ENCODE measurements around the gene GOLGA6L7. TPM values are rescaled to one million over a fixed set of nuclear protein-coding genes. Genes with fewer than 3 reads are reported as not detected.
A peak's percentile ranks its signal among the peaks of the same experiment; 100 is the strongest.

The GOLGA6L7 gene
- total and polyA plus RNA-seq, 2 of the 8 experiments (the other 6 are each of a cell fraction or from before 2014, with no cell fraction given) = not detected

- H3K27me3 ChIP-seq (replicated peaks in 1 of 4; ENCODE audit: control insufficient read depth in 3 of 4, extremely low read depth in 1 of 4, insufficient read depth in 3 of 4, low read length in 3 of 4) = peaks cover 0 to 13% (median 4%) of the 10 kb centered on the region in 4 experiments; a peak in 4 of 7 replicates
- ChIA-PET POLR2A (ENCODE audit: partially characterized antibody) (interaction anchor here (1.8 kb wide), 1 partner anchor 10 kb away, joined by 7 read pairs; the partner anchor contains the start of gene APBA2), CTCF (ENCODE audit: partially characterized antibody) (interaction anchor here (0.6 to 1.3 kb wide), 6 partner anchors 9 to 147 kb away, joined by 3 to 5 read pairs (median 3); no protein-coding TSS in a partner anchor)
- no peaks in the 10 kb centered on the region for H3K9me3 ChIP-seq (ENCODE audit: insufficient read depth in 2 of 2, low read depth in 1 of 2, low read length in 1 of 2)
- no peak overlapping the region for H3K4ac ChIP-seq (replicated peaks; ENCODE audit: insufficient read length, low read depth, low read length)
- H3K23me2 ChIP-seq (ENCODE audit: low read depth, low read length) = no peaks in the 10 kb centered on the region; the same call in 1 of the 2 replicates
- no peak overlapping the region; the same call in 1 of the 2 replicates for H4K8ac ChIP-seq (ENCODE audit: extremely low read depth, insufficient read depth, low read length)
- H2BK120ac ChIP-seq (replicated peaks; ENCODE audit: low read depth, low read length) = no peak overlapping the region
- H3K14ac ChIP-seq (ENCODE audit: insufficient read length) = no peak overlapping the region
- no peak overlapping the region for H2AFZ ChIP-seq (ENCODE audit: low read length)
- FAIRE-seq (no peak), DNase-seq (ENCODE audit: low read depth in 1 of 2, low spot score in 2 of 2) (no peak)
- H4K91ac ChIP-seq (replicated peaks; ENCODE audit: insufficient read length, low read length) = peak overlapping the region; percentile 16
- H3K56ac ChIP-seq (replicated peaks; ENCODE audit: insufficient read length, low read depth, low read length) = no peak overlapping the region
- H2BK5ac ChIP-seq (ENCODE audit: low read depth, low read length) = no peak overlapping the region
- no peaks in the 10 kb centered on the region for H4K20me1 ChIP-seq (replicated peaks in 1 of 2; ENCODE audit: control insufficient read depth in 1 of 2, insufficient read depth in 2 of 2, low read length in 2 of 2)
- 0 out of 2 replicates have a peak overlapping the region, but pooled peaks have one; percentile 0 for H2AK5ac ChIP-seq (ENCODE audit: low read depth, low read length)
- no peaks in the 10 kb centered on the region for H3K79me1 ChIP-seq (ENCODE audit: low read depth, low read length)
- H3K4me3 ChIP-seq (ENCODE audit: extremely low read depth in 1 of 4, insufficient read depth in 2 of 4, low read depth in 3 of 4, low read length in 4 of 4) = peak overlapping the region in 2 of 4 experiments; percentile 5 to 33; a peak in 4 of 8 replicates
- no peak overlapping the region for H2BK20ac ChIP-seq (ENCODE audit: low read length)
- 62% methylated on average over 4 of the region's 4 CpGs; no CpG with 5 or more reads in 1 of the 2 experiments for WGBS, 2 experiments (ENCODE audit: extremely low coverage in 1 of 2, insufficient coverage in 1 of 2, insufficient read length in 1 of 2, insufficient replicate concordance in 2 of 2, low coverage in 1 of 2, low lambda C conversion rate in 2 of 2, missing lambda C conversion rate in 1 of 2)
- H3K79me2 ChIP-seq (ENCODE audit: control insufficient read depth in 1 of 2, insufficient read depth in 2 of 2, low read length in 2 of 2) = no peaks in the 10 kb centered on the region
- no peak overlapping the region for H3K23ac ChIP-seq (ENCODE audit: insufficient read length)
- no peak overlapping the region; the same call in 1 of the 2 replicates for H2BK12ac ChIP-seq (ENCODE audit: low read depth, low read length)
- H3K18ac ChIP-seq (ENCODE audit: extremely low read depth, low read length) = peak overlapping the region; percentile 62; the same call in 1 of the 2 replicates
- no peaks in the 10 kb centered on the region; a peak in 1 of 8 replicates for H3K36me3 ChIP-seq (ENCODE audit: control insufficient read depth in 2 of 4, insufficient read depth in 4 of 4, low read length in 3 of 4)
- peak overlapping the region; percentile 54 to 55 for H3K4me2 ChIP-seq (ENCODE audit: insufficient read depth in 1 of 2, low read depth in 2 of 2, low read length in 2 of 2)
- no peak overlapping the region; the same call in 1 of the 2 replicates for H2BK15ac ChIP-seq (ENCODE audit: low read length)
- H3K27ac ChIP-seq (ENCODE audit: low read depth, low read length) = no peak overlapping the region
- H3K4me1 ChIP-seq (replicated peaks in 1 of 4; ENCODE audit: control insufficient read depth in 3 of 4, insufficient read depth in 4 of 4, low read length in 3 of 4) = peaks cover 9 to 16% (median 13%) of the 10 kb centered on the region in 4 experiments; a peak in 6 of 7 replicates
- H4K5ac ChIP-seq (ENCODE audit: insufficient read length, low read depth, low read length) = no peak overlapping the region
- H3K9ac ChIP-seq (replicated peaks in 1 of 4; ENCODE audit: extremely low read depth in 1 of 4, low read depth in 3 of 4, low read length in 3 of 4) = no peak overlapping the region
- no peak for TF ChIP-seq ATF2 (IDR thresholded peaks at IDR 0.05; ENCODE audit: low read length)
- TF ChIP-seq SRF (IDR thresholded peaks at IDR 0.05; ENCODE audit: low read depth, low read length) = no peak
- TF ChIP-seq ZNF274 (IDR thresholded peaks at IDR 0.05; ENCODE audit: borderline replicate concordance, extremely low read depth, low read length) = no peak
- TF ChIP-seq EZH2 (IDR thresholded peaks at IDR 0.05; ENCODE audit: low read depth, low read length, severe bottlenecking) = no peak
- no peak for TF ChIP-seq CHD1 (IDR thresholded peaks at IDR 0.05; ENCODE audit: low read depth, low read length)
- TF ChIP-seq BRCA1 (IDR thresholded peaks at IDR 0.05; ENCODE audit: low read depth, low read length) = no peak
- no peak for TF ChIP-seq CREB1 (IDR thresholded peaks at IDR 0.05)
- TF ChIP-seq TBP (IDR thresholded peaks at IDR 0.05; ENCODE audit: low read depth, low read length) = no peak
- no peak for TF ChIP-seq RNF2 (IDR thresholded peaks at IDR 0.05; ENCODE audit: borderline replicate concordance, low read depth, low read length, missing control alignments, poor library complexity, severe bottlenecking)
- TF ChIP-seq NANOG (IDR thresholded peaks at IDR 0.05; ENCODE audit: insufficient read depth, low read depth, low read length, poor library complexity, severe bottlenecking) = no peak
- TF ChIP-seq CHD2 (IDR thresholded peaks at IDR 0.05; ENCODE audit: low read length) = no peak
Observed at GRCh38 chr15:28875461-28876000, 27.1 kb upstream of the GOLGA6L7 start.
